HepG2 (cell line): ENCODE measurements around the gene DTX4. TPM values are rescaled to one million over a fixed set of nuclear protein-coding genes. Genes with fewer than 3 reads are reported as not detected.

Experiments
- ATAC-seq: fragments of 200-7000 bp; cut with Tn5 transposase; 3 replicates; pipeline ENCODE4 v1.9.1; 2020; ENCODE audit warnings: mild to moderate bottlenecking, moderate library complexity
- Bru-seq: library from RNA; stranded (reverse); fragments of 400-500 nt; gene quantifications from one replicate; lab custom pipeline; 2021; lab: Mats Ljungman, UMichigan
- BruChase-seq, 2 experiments: library from RNA; stranded (reverse); fragments of 400-500 nt; gene quantifications; one replicate each; lab custom pipeline; 2021; lab: Mats Ljungman, UMichigan
- BruUV-seq: library from RNA; stranded (reverse); fragments of 400-500 nt; replicated peaks from 2 replicates; lab custom pipeline; 2021; lab: Mats Ljungman, UMichigan
- CTCF ChIA-PET: fragments of 300-600 bp; formaldehyde crosslinking; extraction: SDS; loops from one replicate; lab custom pipeline; 2021; ENCODE audit warnings: low total read pairs, inconsistent platforms, low intra/inter-chr PET ratio; lab: Yijun Ruan, JAX
- POLR2A ChIA-PET: fragments of 350-600 bp; sonication (Branson Sonifier 250); formaldehyde crosslinking; loops from one replicate; lab custom pipeline; 2020; ENCODE audit warnings: antibody characterized with exemption, inconsistent platforms; lab: Yijun Ruan, JAX
- DNase-seq: peaks from one replicate; pipeline ENCODE4 v3.0.0-alpha.2; 2015; ENCODE audit warnings: low spot score
- FAIRE-seq: peaks from 3 replicates; lab custom pipeline; 2011; peaks lifted over from hg19 to GRCh38; lab: Jason Lieb, UNC
- H2AFZ ChIP-seq: one replicate; pipeline ENCODE4 v1.6.1; 2011; ENCODE audit warnings: low read length, inconsistent platforms
- H3K27ac ChIP-seq: fragments of 300-600 bp; 3 replicates; pipeline ENCODE4 v1.8.0; 2011; ENCODE audit warnings: mixed run types, mild to moderate bottlenecking, mixed read lengths, low read length, inconsistent platforms; ENCODE audit not compliant: insufficient read depth; ENCODE audit errors: extremely low read length
- H3K27me3 ChIP-seq, 2 experiments: fragments of 200-600 bp in 1 of 2; 2 replicates in 1 of 2; 3 replicates in 1 of 2; pipeline versions ENCODE4 v1.6.0 to v1.8.0; 2011; ENCODE audit warnings: low read length in 2 of 2, mild to moderate bottlenecking in 2 of 2, moderate library complexity in 2 of 2, inconsistent platforms in 1 of 2; ENCODE audit not compliant: insufficient read depth in 2 of 2, control insufficient read depth in 1 of 2
- H3K36me3 ChIP-seq, 2 experiments: fragments of 200-600 bp in 1 of 2; replicated peaks in 1 of 2; 2 replicates in 1 of 2; 3 replicates in 1 of 2; pipeline versions ENCODE4 v1.5.1 to v1.8.0; 2011; ENCODE audit warnings: low read length in 2 of 2, inconsistent platforms in 1 of 2; ENCODE audit not compliant: insufficient read depth in 2 of 2, control insufficient read depth in 1 of 2
- H3K4me1 ChIP-seq: 2 replicates; pipeline ENCODE4 v1.5.1; 2012; ENCODE audit warnings: low read length, inconsistent platforms; ENCODE audit not compliant: insufficient read depth
- H3K4me2 ChIP-seq: 2 replicates; pipeline ENCODE4 v1.6.0; 2011; ENCODE audit warnings: low read depth, low read length, inconsistent platforms
- H3K4me3 ChIP-seq, 3 experiments: fragments of 200-600 bp in 1 of 3; sonication (generic), shearing (Covaris generic) in 1 of 3; replicated peaks in 1 of 3; 2 replicates each; pipeline ENCODE4 v1.5.1; 2011 to 2016; ENCODE audit warnings: low read length in 3 of 3, inconsistent platforms in 2 of 3, low read depth in 2 of 3, mild to moderate bottlenecking in 2 of 3, control low read depth in 1 of 3, mixed read lengths in 1 of 3; ENCODE audit not compliant: insufficient read depth in 1 of 3
- H3K79me2 ChIP-seq: one replicate; pipeline ENCODE4 v1.6.1; 2011; ENCODE audit warnings: low read length, inconsistent platforms; ENCODE audit not compliant: insufficient read depth
- H3K9ac ChIP-seq: 2 replicates; pipeline ENCODE4 v1.6.0; 2011; ENCODE audit warnings: mild to moderate bottlenecking, low read depth, low read length, inconsistent platforms; ENCODE audit not compliant: insufficient read depth
- H3K9me3 ChIP-seq: 2 replicates; pipeline ENCODE4 v1.5.1; 2012; ENCODE audit warnings: mild to moderate bottlenecking, low read length
- H4K20me1 ChIP-seq: 2 replicates; pipeline ENCODE4 v1.6.0; 2011; ENCODE audit warnings: inconsistent platforms, mild to moderate bottlenecking, low read length, moderate library complexity; ENCODE audit not compliant: insufficient read depth
- GABPA ChIP-seq, 2 experiments: IDR thresholded peaks; 2 replicates each; pipeline ENCODE4 v1.6.1; 2011 to 2016; ENCODE audit warnings: low read depth in 2 of 2, low read length in 1 of 2, missing biosample characterization in 1 of 2, missing genetic modification characterization in 1 of 2
- HNRNPLL ChIP-seq: fragments of 200-400 bp; formaldehyde crosslinking; IDR thresholded peaks from 2 replicates; pipeline ENCODE4 v1.6.1; 2017; ENCODE audit warnings: mild to moderate bottlenecking, low read depth, low read length; ENCODE audit not compliant: poor library complexity, severe bottlenecking
- IKZF4 ChIP-seq: sonication (generic); formaldehyde crosslinking; IDR thresholded peaks from 2 replicates; pipeline ENCODE4 v1.5.1; 2020; ENCODE audit warnings: borderline replicate concordance, mild to moderate bottlenecking, low read depth, missing genetic modification reagents; ENCODE audit errors: not compliant biosample characterization
- ISX ChIP-seq: sonication (generic); formaldehyde crosslinking; conservative IDR thresholded peaks from 2 replicates; pipeline ENCODE4 v1.5.0; 2020; ENCODE audit warnings: missing genetic modification reagents
- REXO4 ChIP-seq: sonication (generic); formaldehyde crosslinking; IDR thresholded peaks from 2 replicates; pipeline ENCODE4 v1.8.0; 2022; ENCODE audit warnings: missing genetic modification reagents, mild to moderate bottlenecking, borderline replicate concordance
- YEATS4 ChIP-seq: sonication (generic); formaldehyde crosslinking; IDR thresholded peaks from 2 replicates; pipeline ENCODE4 v1.4.0; 2020; ENCODE audit warnings: missing genetic modification reagents, borderline replicate concordance
- ZC3H13 ChIP-seq: sonication (generic); formaldehyde crosslinking; IDR thresholded peaks from 2 replicates; pipeline ENCODE4 v1.8.1; 2023; ENCODE audit warnings: mild to moderate bottlenecking, missing genetic modification reagents, moderate library complexity
- ZMYM4 ChIP-seq: sonication (generic); formaldehyde crosslinking; IDR thresholded peaks from 2 replicates; pipeline ENCODE4 v1.8.1; 2023; ENCODE audit warnings: mild to moderate bottlenecking, missing genetic modification reagents
- ZNF136 ChIP-seq: sonication (generic); formaldehyde crosslinking; IDR thresholded peaks from 2 replicates; pipeline ENCODE4 v1.8.1; 2022; ENCODE audit warnings: low read depth, mild to moderate bottlenecking, moderate library complexity, missing genetic modification reagents
- ZNF44 ChIP-seq: sonication (generic); formaldehyde crosslinking; IDR thresholded peaks from 2 replicates; pipeline ENCODE4 v1.5.1; 2020; ENCODE audit warnings: mild to moderate bottlenecking, missing genetic modification reagents
- ZNF550 ChIP-seq: sonication (generic); formaldehyde crosslinking; IDR thresholded peaks from 2 replicates; pipeline ENCODE4 v1.4.0; 2020; ENCODE audit warnings: mild to moderate bottlenecking, missing genetic modification reagents, borderline replicate concordance
- ZNF556 ChIP-seq: sonication (generic); formaldehyde crosslinking; IDR thresholded peaks from 2 replicates; pipeline ENCODE4 v1.4.0; 2020; ENCODE audit warnings: mild to moderate bottlenecking, missing genetic modification reagents, borderline replicate concordance
- WGBS: methylation state at CpG from one replicate; pipeline ENCODE4 v1.1.6; 2017; ENCODE audit warnings: low lambda C conversion rate; 5-methylcytosine and 5-hydroxymethylcytosine counted together
- in situ Hi-C: cut with HindIII; loops from 2 replicates; pipeline ENCODE4 v1.10.0; 2017; ENCODE audit warnings: low pct_unique_long_range_greater_than_20kb; ENCODE audit not compliant: extremely low pct_ligation_motif_present
- intact Hi-C: fragments of 100-400 bp; cut with micrococcal nuclease; formaldehyde crosslinking; loops from one replicate; pipeline ENCODE4 v1.10.0; 2022; ENCODE audit not compliant: unreplicated experiment
- long read RNA-seq, 2 experiments: library from RNA in 1 of 2; library from polyadenylated mRNA in 1 of 2; stranded (forward) in 1 of 2; unstranded in 1 of 2; transcript quantifications; one replicate each; pipeline ENCODE4 v2.0.0, GENCODE V29; 2019 to 2022
- polyA minus RNA-seq, 3 experiments: library from RNA; depleted of rRNA, polyadenylated mRNA; stranded (reverse); fragments of >200 nt; gene quantifications; 2 replicates each; pipeline ENCODE4 v1.2.3, GENCODE V29; 2011; ENCODE audit warnings: low replicate concordance in 1 of 3
- polyA plus RNA-seq, 8 experiments: library from polyadenylated mRNA; depleted of rRNA in 3 of 8; stranded (reverse) in 7 of 8; unstranded in 1 of 8; fragments of >200 nt; fragmentation: Illumina TruSeq in 4 of 8; extraction: Trizol in 4 of 8; gene quantifications; 2 replicates each; pipeline versions ENCODE4 v1.2.1 to v1.2.3, GENCODE V29; 2011 to 2016; ENCODE audit warnings: low read depth in 4 of 8, missing spikeins in 1 of 8, mixed read lengths in 1 of 8; ENCODE audit not compliant: insufficient read depth in 1 of 8
- total RNA-seq, 5 experiments: library from RNA; depleted of rRNA; stranded (reverse); fragments of >200 nt; fragmentation: Illumina TruSeq; extraction: Trizol; gene quantifications; 2 replicates each; pipeline ENCODE4 v1.2.3, GENCODE V29; 2016; ENCODE audit warnings: low read depth in 1 of 5
- TF ChIP-seq, protein P1 (sequence below): IDR thresholded peaks from 2 replicates; pipeline ENCODE4 v1.6.1; 2012; ENCODE audit warnings: low read length, improper control_type of control experiment

The DTX4 gene
- total RNA-seq (2016; rRNA removed; fragmentation: Illumina TruSeq; extraction: Trizol) (5.6 and 6.9 TPM in 2 replicates), polyA plus RNA-seq (2011; rRNA removed) (0.50 and 0.67 TPM in 2 replicates), polyA minus RNA-seq (2011; rRNA and poly(A)+ RNA removed; ENCODE audit: low replicate concordance) (3.2 and 10.3 TPM in 2 replicates), Bru-seq, nascent RNA (percentile 51 among the genes with signal in this experiment), BruChase-seq, experiment 1, labeled RNA remaining after a 6-hour chase (percentile 55 among the genes with signal in this experiment), BruChase-seq, experiment 2, labeled RNA remaining after a 2-hour chase (percentile 49 among the genes with signal in this experiment)
- 1.0 and 1.1 TPM in 2 replicates for total RNA-seq (2016; cell fraction: cytosol; rRNA removed; fragmentation: Illumina TruSeq; extraction: Trizol; ENCODE audit: low read depth)
- total RNA-seq (2016; cell fraction: insoluble cytoplasmic fraction; rRNA removed; fragmentation: Illumina TruSeq; extraction: Trizol) = 5.8 and 5.9 TPM in 2 replicates
- 4.1 and 4.8 TPM in 2 replicates for total RNA-seq (2016; cell fraction: membrane; rRNA removed; fragmentation: Illumina TruSeq; extraction: Trizol)
- total RNA-seq (2016; cell fraction: nucleus; rRNA removed; fragmentation: Illumina TruSeq; extraction: Trizol) = 5.4 and 6.2 TPM in 2 replicates
- polyA plus RNA-seq (2011; cell fraction: cytosol; rRNA removed) = 0.37 and 0.47 TPM in 2 replicates
- polyA plus RNA-seq (2011; cell fraction: nucleus; rRNA removed) = 2.6 and 3.0 TPM in 2 replicates
- polyA plus RNA-seq (2012) = 0.91 and 0.99 TPM in 2 replicates
- 0.53 and 0.69 TPM in 2 replicates for polyA plus RNA-seq (2016; cell fraction: cytosol; fragmentation: Illumina TruSeq; extraction: Trizol; ENCODE audit: low read depth)
- polyA plus RNA-seq (2016; cell fraction: insoluble cytoplasmic fraction; fragmentation: Illumina TruSeq; extraction: Trizol; ENCODE audit: low read depth) = 5.1 and 5.8 TPM in 2 replicates
- polyA plus RNA-seq (2016; cell fraction: membrane; fragmentation: Illumina TruSeq; extraction: Trizol; ENCODE audit: low read depth) = 2.1 and 2.3 TPM in 2 replicates
- 6.9 and 7.2 TPM in 2 replicates for polyA plus RNA-seq (2016; cell fraction: nucleus; fragmentation: Illumina TruSeq; extraction: Trizol; ENCODE audit: insufficient read depth, low read depth)
- polyA minus RNA-seq (2011; cell fraction: cytosol; rRNA and poly(A)+ RNA removed) = 1.1 and 1.2 TPM in 2 replicates
- 2.4 and 2.8 TPM in 2 replicates for polyA minus RNA-seq (2011; cell fraction: nucleus; rRNA and poly(A)+ RNA removed)
- long read RNA-seq, experiment 1, partial matches to known transcripts = 1 of 3 reads
- long read RNA-seq, experiment 1, other reads (novel, unspliced or antisense) = 2 of 3 reads
- long read RNA-seq, experiment 2, full-length matches to known transcripts = 4 of 19 reads
- long read RNA-seq, experiment 2, partial matches to known transcripts = 1 of 19 reads
- long read RNA-seq, experiment 2, other reads (novel, unspliced or antisense) = 14 of 19 reads

DNA sequence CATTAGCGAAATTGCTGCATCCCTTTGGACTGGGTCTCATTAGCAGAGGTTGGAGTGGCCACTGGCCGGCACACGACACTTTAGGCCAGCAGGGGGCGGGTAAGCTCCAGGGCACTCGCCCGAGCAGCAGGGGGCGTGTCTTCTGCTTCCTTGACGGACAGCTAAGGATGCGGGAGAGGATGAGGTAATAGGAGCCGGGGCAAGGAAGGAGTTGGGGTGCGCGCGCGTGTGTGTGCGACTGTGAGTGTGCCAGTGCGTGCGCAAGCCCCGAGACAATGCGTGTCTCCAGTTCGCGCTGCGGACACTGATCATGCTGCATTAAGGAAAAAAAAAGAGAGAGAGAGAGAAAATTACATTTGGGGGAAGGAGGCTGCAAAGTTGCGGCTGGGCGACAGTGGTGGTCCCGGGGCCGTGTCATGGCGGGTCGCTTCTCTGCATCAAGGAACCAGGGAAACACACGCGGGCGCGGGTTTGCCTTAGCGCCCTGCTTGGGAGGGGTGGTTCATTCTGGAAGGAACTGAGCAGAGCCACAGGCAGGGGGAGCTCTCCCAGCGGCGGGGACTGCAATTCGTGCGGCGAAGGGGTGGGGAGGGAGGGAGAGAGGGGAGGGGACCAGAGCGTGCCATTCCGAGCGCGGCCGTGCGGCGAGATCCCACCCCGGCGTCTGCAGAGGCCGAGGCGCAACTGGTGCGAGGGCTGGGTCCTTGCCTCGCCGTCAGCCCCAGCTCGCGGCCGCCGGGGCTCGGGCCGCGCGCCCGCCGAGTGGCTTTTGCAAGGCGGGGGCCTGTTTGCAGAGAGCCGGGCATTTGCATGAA, at the start of gene DTX4:
TSS of gene DTX4 (plus strand) at position 625 of the 815 bp plus-strand sequence. CDS start 464 bp downstream, outside the sequence.
- Histone ChIP-seq H3K79me2 (no peaks in the 10 kb centered on the region), H2AFZ (no peak within 1 kb of the TSS), H3K4me3 (peak within 1 kb of the TSS; percentile 67 to 80 (median 68)), H4K20me1 (0 out of 2 replicates have a peak, but pooled peaks cover 3% of the 10 kb centered on the region), H3K4me1 (peaks cover 41% of the 10 kb centered on the region), H3K4me2 (peak within 1 kb of the TSS; percentile 100), H3K27ac (no peak within 1 kb of the TSS), H3K27me3 (no peaks in the 10 kb centered on the region; a peak in 1 of 5 replicates), H3K36me3 (no peaks in the 10 kb centered on the region), H3K9me3 (no peaks in the 10 kb centered on the region), H3K9ac (peak within 1 kb of the TSS; percentile 25; the same call in 1 of the 2 replicates)
- peak; percentile 28 for FAIRE-seq
- peak; percentile 81 for DNase-seq
- no TSS peak for BruUV-seq
- under 1% methylated on average over 32 of the region's 64 CpGs for WGBS
- POLR2A ChIA-PET = interaction anchor here (0.5 to 4.4 kb wide), 6 partner anchors 10 to 497 kb away, joined by 3 to 46 read pairs (median 4); partner anchors contain the start of genes FAM111A and PATL1
- CTCF ChIA-PET = interaction anchor here (1.6 to 3.7 kb wide), 7 partner anchors 11 to 258 kb away, joined by 3 to 77 read pairs (median 16); no protein-coding TSS in a partner anchor
- peak; percentile 76 for ATAC-seq
- intact Hi-C loops (loop anchor here (1.0 kb wide), 5 partner anchors 15 to 259 kb away; no protein-coding TSS in a partner anchor), in situ Hi-C loops (loop anchor here (5.0 to 10.0 kb wide), 2 partner anchors 36 to 113 kb away; no protein-coding TSS in a partner anchor)
- TF ChIP-seq, protein P1, sequence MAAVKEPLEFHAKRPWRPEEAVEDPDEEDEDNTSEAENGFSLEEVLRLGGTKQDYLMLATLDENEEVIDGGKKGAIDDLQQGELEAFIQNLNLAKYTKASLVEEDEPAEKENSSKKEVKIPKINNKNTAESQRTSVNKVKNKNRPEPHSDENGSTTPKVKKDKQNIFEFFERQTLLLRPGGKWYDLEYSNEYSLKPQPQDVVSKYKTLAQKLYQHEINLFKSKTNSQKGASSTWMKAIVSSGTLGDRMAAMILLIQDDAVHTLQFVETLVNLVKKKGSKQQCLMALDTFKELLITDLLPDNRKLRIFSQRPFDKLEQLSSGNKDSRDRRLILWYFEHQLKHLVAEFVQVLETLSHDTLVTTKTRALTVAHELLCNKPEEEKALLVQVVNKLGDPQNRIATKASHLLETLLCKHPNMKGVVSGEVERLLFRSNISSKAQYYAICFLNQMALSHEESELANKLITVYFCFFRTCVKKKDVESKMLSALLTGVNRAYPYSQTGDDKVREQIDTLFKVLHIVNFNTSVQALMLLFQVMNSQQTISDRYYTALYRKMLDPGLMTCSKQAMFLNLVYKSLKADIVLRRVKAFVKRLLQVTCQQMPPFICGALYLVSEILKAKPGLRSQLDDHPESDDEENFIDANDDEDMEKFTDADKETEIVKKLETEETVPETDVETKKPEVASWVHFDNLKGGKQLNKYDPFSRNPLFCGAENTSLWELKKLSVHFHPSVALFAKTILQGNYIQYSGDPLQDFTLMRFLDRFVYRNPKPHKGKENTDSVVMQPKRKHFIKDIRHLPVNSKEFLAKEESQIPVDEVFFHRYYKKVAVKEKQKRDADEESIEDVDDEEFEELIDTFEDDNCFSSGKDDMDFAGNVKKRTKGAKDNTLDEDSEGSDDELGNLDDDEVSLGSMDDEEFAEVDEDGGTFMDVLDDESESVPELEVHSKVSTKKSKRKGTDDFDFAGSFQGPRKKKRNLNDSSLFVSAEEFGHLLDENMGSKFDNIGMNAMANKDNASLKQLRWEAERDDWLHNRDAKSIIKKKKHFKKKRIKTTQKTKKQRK = no peak
- TF ChIP-seq YEATS4 (peak; percentile 47; the same call in 1 of the 2 replicates), GABPA (IDR thresholded peaks at IDR 0.05; ENCODE audit: low read depth, low read length) (no peak), GABPA (CRISPR knock-in tag; IDR thresholded peaks at IDR 0.05; ENCODE audit: low read depth) (no peak), ZC3H13 (no peak), HNRNPLL (peak; percentile 34), ZNF136 (no peak), ZNF44 (CRISPR knock-in tag) (no peak), ZNF556 (CRISPR knock-in tag) (no peak), REXO4 (CRISPR knock-in tag) (no peak), ZNF550 (CRISPR knock-in tag) (no peak; the same call in 1 of the 2 replicates), ISX (CRISPR knock-in tag) (no peak), ZMYM4 (no peak; the same call in 1 of the 2 replicates), IKZF4 (CRISPR knock-in tag) (no peak)
